ENCODE data around the gene NPLOC4.

NPLOC4 gene

GRCh38 chr17:81568416-81568815 lies 68.5 kb downstream of the NPLOC4 start:
- no peak for DNase-seq (ENCODE audit: extremely low read depth in 1 of 2, low read depth in 1 of 2)

GRCh38 chr17:81567191-81567590 lies 69.7 kb downstream of the NPLOC4 start:
- no peak for DNase-seq (ENCODE audit: extremely low read depth in 1 of 2, low read depth in 1 of 2)

- DNase-seq (ENCODE audit: extremely low read depth in 1 of 2, low read depth in 1 of 2) = no peak
These were observed 70.3 kb downstream of the NPLOC4 start for GRCh38 chr17:81566461-81567126.

GRCh38 chr17:81565231-81565630 lies 71.7 kb downstream of the NPLOC4 start:
- no peak for DNase-seq (ENCODE audit: extremely low read depth in 1 of 2, low read depth in 1 of 2)

- no peak for DNase-seq (ENCODE audit: extremely low read depth in 1 of 2, low read depth in 1 of 2)
These were observed 72.1 kb downstream of the NPLOC4 start for GRCh38 chr17:81564778-81565177.

- no peak for DNase-seq (ENCODE audit: extremely low read depth in 1 of 2, low read depth in 1 of 2)
These were observed 72.9 kb downstream of the NPLOC4 start for GRCh38 chr17:81563861-81564586.

- no peak for DNase-seq (ENCODE audit: extremely low read depth in 1 of 2, low read depth in 1 of 2)
These were observed 75.4 kb downstream of the NPLOC4 start for GRCh38 chr17:81561494-81561885.

- DNase-seq (ENCODE audit: extremely low read depth in 1 of 2, low read depth in 1 of 2) = no peak
These were observed 77.7 kb downstream of the NPLOC4 start for GRCh38 chr17:81558941-81559806.

- DNase-seq (ENCODE audit: extremely low read depth in 1 of 2, low read depth in 1 of 2) = no peak
These were observed 78.8 kb downstream of the NPLOC4 start for GRCh38 chr17:81558115-81558468.

GRCh38 chr17:81557276-81558114 lies 79.4 kb downstream of the NPLOC4 start:
- no peak for DNase-seq (ENCODE audit: extremely low read depth in 1 of 2, low read depth in 1 of 2)

GRCh38 chr17:81556863-81557262 lies 80.0 kb downstream of the NPLOC4 start:
- no peak for DNase-seq (ENCODE audit: extremely low read depth in 1 of 2, low read depth in 1 of 2)

GRCh38 chr17:81556175-81556691 lies 80.7 kb downstream of the NPLOC4 start:
- no peak for DNase-seq (ENCODE audit: extremely low read depth in 1 of 2, low read depth in 1 of 2)

GRCh38 chr17:81553616-81554181 lies 83.2 kb downstream of the NPLOC4 start:
- no peak for DNase-seq (ENCODE audit: extremely low read depth in 1 of 2, low read depth in 1 of 2)

- DNase-seq (ENCODE audit: extremely low read depth in 1 of 2, low read depth in 1 of 2) = peak; percentile 32 to 55
These were observed 83.8 kb downstream of the NPLOC4 start for GRCh38 chr17:81553018-81553615.

- peak; percentile 23 to 71 for DNase-seq (ENCODE audit: extremely low read depth in 1 of 2, low read depth in 1 of 2)
These were observed 84.5 kb downstream of the NPLOC4 start, which contains the start of gene FAAP100 for GRCh38 chr17:81552244-81553017. TSS of gene FAAP100 (minus strand) at chr17:81552353. CDS start at chr17:81552330, 23 bp downstream.

- DNase-seq (ENCODE audit: extremely low read depth in 1 of 2, low read depth in 1 of 2) = no peak
These were observed 85.3 kb downstream of the NPLOC4 start for GRCh38 chr17:81551458-81552243.

GRCh38 chr17:81550830-81551457 lies 86.0 kb downstream of the NPLOC4 start:
- no peak for DNase-seq (ENCODE audit: extremely low read depth in 1 of 2, low read depth in 1 of 2)

- no peak for DNase-seq (ENCODE audit: extremely low read depth in 1 of 2, low read depth in 1 of 2)
These were observed 86.6 kb downstream of the NPLOC4 start for GRCh38 chr17:81550285-81550684.
